HCT116 (cell line): ENCODE measurements around the gene PDE6H. TPM values are rescaled to one million over a fixed set of nuclear protein-coding genes. Genes with fewer than 3 reads are reported as not detected.
A peak's percentile ranks its signal among the peaks of the same experiment; 100 is the strongest.

Source experiments
- ATAC-seq: fragments of 200-7000 bp; cut with Tn5 transposase; 2 replicates; pipeline ENCODE4 v1.9.1; 2020; ENCODE audit warnings: mild to moderate bottlenecking, moderate library complexity
- BruUV-seq: library from RNA; stranded (reverse); fragments of 400-500 nt; replicated peaks from 2 replicates; lab custom pipeline; 2021; lab: Mats Ljungman, UMichigan
- CTCF ChIA-PET: fragments of 300-600 bp; sonication (Branson Sonifier 250); formaldehyde crosslinking; loops from one replicate; lab custom pipeline; 2021; ENCODE audit warnings: antibody characterized with exemption; lab: Charles Lee
- POLR2A ChIA-PET: fragments of 300-600, 350-600 bp; sonication (Branson Sonifier 250); formaldehyde crosslinking; loops from one replicate; lab custom pipeline; 2021; ENCODE audit warnings: antibody characterized with exemption; lab: Charles Lee
- RAD21 ChIA-PET, 2 experiments: fragments of 300-600 bp; sonication (Branson Sonifier 250); formaldehyde crosslinking; loops; one replicate each; lab custom pipeline; 2023; ENCODE audit warnings: low total read pairs in 2 of 2; ENCODE audit not compliant: uncharacterized antibody in 2 of 2, unreplicated experiment in 2 of 2, low non-redundant PET in 1 of 2; lab: Charles Lee
- DNase-seq: peaks from one replicate; pipeline ENCODE4 v3.0.0-alpha.2; 2010; ENCODE audit warnings: low read depth, low spot score
- H2AFZ ChIP-seq: fragments of 200-600 bp; shearing (Covaris generic), sonication (generic); 2 replicates; pipeline ENCODE4 v1.6.1; 2017; ENCODE audit warnings: low read depth, mixed run types, mixed read lengths, antibody characterized with exemption, low read length; ENCODE audit not compliant: poor library complexity, severe bottlenecking
- H3K27ac ChIP-seq: 2 replicates; pipeline ENCODE4 v1.5.1; 2012; ENCODE audit warnings: low read depth, low read length
- H3K27me3 ChIP-seq: fragments of 200-600 bp; sonication (generic); 2 replicates; pipeline ENCODE4 v1.6.1; 2016; ENCODE audit warnings: mixed run types, low read length, mixed read lengths; ENCODE audit not compliant: insufficient read depth
- H3K36me3 ChIP-seq, 2 experiments: fragments of 200-500 bp in 1 of 2; fragments of 200-600 bp in 1 of 2; sonication (Bioruptor generic) in 1 of 2; sonication (generic) in 1 of 2; 2 replicates each; pipeline versions ENCODE4 v1.5.1 to v1.6.1; 2014 to 2016; ENCODE audit warnings: low read length in 2 of 2, inconsistent platforms in 1 of 2, mixed read lengths in 1 of 2, mixed run types in 1 of 2; ENCODE audit not compliant: insufficient read depth in 2 of 2, control insufficient read depth in 1 of 2
- H3K4me1 ChIP-seq, 2 experiments: fragments of 200-600 bp in 1 of 2; sonication (generic) in 1 of 2; 2 replicates each; pipeline versions ENCODE4 v1.5.1 to v1.6.1; 2012 to 2017; ENCODE audit warnings: low read length in 2 of 2, inconsistent platforms in 1 of 2, mild to moderate bottlenecking in 1 of 2, mixed read lengths in 1 of 2, mixed run types in 1 of 2, moderate library complexity in 1 of 2; ENCODE audit not compliant: insufficient read depth in 2 of 2, control insufficient read depth in 1 of 2
- H3K4me2 ChIP-seq: fragments of 200-600 bp; sonication (generic); 2 replicates; pipeline ENCODE4 v1.6.1; 2017; ENCODE audit warnings: mixed run types, low read length, mixed read lengths
- H3K4me3 ChIP-seq, 2 experiments: fragments of 200-600 bp in 1 of 2; sonication (generic) in 1 of 2; replicated peaks in 1 of 2; 2 replicates each; pipeline ENCODE4 v1.5.1; 2011 to 2016; ENCODE audit warnings: low read length in 2 of 2, control low read depth in 1 of 2, low read depth in 1 of 2, mild to moderate bottlenecking in 1 of 2, mixed read lengths in 1 of 2, mixed run types in 1 of 2
- H3K79me2 ChIP-seq: fragments of 200-600 bp; sonication (generic); 2 replicates; pipeline ENCODE4 v1.6.1; 2017; ENCODE audit warnings: mild to moderate bottlenecking, mixed run types, low read length, moderate library complexity, mixed read lengths; ENCODE audit not compliant: insufficient read depth
- H3K9ac ChIP-seq: fragments of 200-600 bp; sonication (generic); 2 replicates; pipeline ENCODE4 v1.6.1; 2016; ENCODE audit warnings: low read length, mixed read lengths
- H3K9me2 ChIP-seq: fragments of 200-600 bp; sonication (generic), shearing (Covaris generic); 2 replicates; pipeline ENCODE4 v1.6.1; 2017; ENCODE audit warnings: mixed run types, mild to moderate bottlenecking, moderate library complexity; ENCODE audit not compliant: insufficient read depth
- H3K9me3 ChIP-seq, 2 experiments: fragments of 200-500 bp in 1 of 2; fragments of 200-600 bp in 1 of 2; sonication (Bioruptor generic) in 1 of 2; sonication (generic) in 1 of 2; 2 replicates each; pipeline ENCODE4 v1.6.1; 2014 to 2017; ENCODE audit warnings: low read length in 2 of 2, mixed read lengths in 2 of 2, inconsistent platforms in 1 of 2, low read depth in 1 of 2, mild to moderate bottlenecking in 1 of 2, mixed run types in 1 of 2, moderate library complexity in 1 of 2; ENCODE audit not compliant: control insufficient read depth in 1 of 2, insufficient read depth in 1 of 2
- H4K20me1 ChIP-seq: fragments of 200-600 bp; sonication (generic), shearing (Covaris generic); 2 replicates; pipeline ENCODE4 v1.6.1; 2017; ENCODE audit warnings: mixed run types, mild to moderate bottlenecking, moderate library complexity; ENCODE audit not compliant: insufficient read depth
- EGR1 ChIP-seq: IDR thresholded peaks from 2 replicates; pipeline ENCODE4 v1.6.1; 2012; ENCODE audit warnings: low read depth
- POLR2A ChIP-seq: IDR thresholded peaks from 2 replicates; pipeline ENCODE4 v1.7.0; 2011; ENCODE audit warnings: borderline replicate concordance; ENCODE audit not compliant: insufficient read depth, insufficient read length; ENCODE audit errors: extremely low read depth
- POLR2AphosphoS5 ChIP-seq: IDR thresholded peaks from 2 replicates; pipeline ENCODE4 v1.6.1; 2011; ENCODE audit warnings: mild to moderate bottlenecking, low read depth, low read length, moderate library complexity
- RAD21 ChIP-seq: IDR thresholded peaks from 2 replicates; pipeline ENCODE4 v1.6.1; 2012; ENCODE audit warnings: low read depth, mild to moderate bottlenecking
- TCF7L2 ChIP-seq: IDR thresholded peaks from 2 replicates; pipeline ENCODE4 v1.7.0; 2011; ENCODE audit warnings: borderline replicate concordance, inconsistent platforms; ENCODE audit not compliant: insufficient read depth, insufficient read length; ENCODE audit errors: extremely low read depth
- ZFX ChIP-seq: fragments of 450-650 bp; IDR thresholded peaks from 2 replicates; pipeline ENCODE4 v1.6.1; 2017
- intact Hi-C: fragments of 100-400 bp; cut with micrococcal nuclease; formaldehyde crosslinking; loops from 2 replicates; pipeline ENCODE4 v1.10.0; 2022
- total RNA-seq: library from RNA; stranded (reverse); gene quantifications from one replicate; pipeline ENCODE4 v1.2.1, GENCODE V29; 2021; ENCODE audit not compliant: unreplicated experiment
- TF ChIP-seq, protein P1 (sequence below): IDR thresholded peaks from 2 replicates; pipeline ENCODE4 v1.6.1; 2012; ENCODE audit warnings: low read depth

PDE6H gene
- total RNA-seq, 1 experiment from 2014 or later: not detected

DNA sequence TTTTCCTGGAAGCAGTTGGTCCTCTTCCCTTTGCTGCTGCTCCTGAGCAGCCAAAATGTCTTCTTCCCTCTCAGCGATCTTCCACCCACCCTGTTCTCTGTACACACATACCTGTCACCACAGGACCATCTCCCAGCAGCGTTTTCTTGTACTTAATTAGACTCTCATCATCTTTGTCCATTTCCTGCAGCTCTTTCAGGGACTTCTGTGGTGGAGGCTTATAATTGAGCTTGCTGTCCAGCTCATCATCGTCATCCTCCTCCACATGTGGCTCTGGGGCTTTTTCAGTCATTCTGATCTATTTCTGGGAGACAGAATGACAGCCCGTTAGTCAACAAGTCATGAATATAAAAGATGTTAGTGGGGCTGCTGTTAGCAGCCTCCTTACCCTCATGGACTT, 22.4 kb upstream of the PDE6H start:
- Histone ChIP-seq H3K36me3 (no peaks in the 10 kb centered on the region), H4K20me1 (no peaks in the 10 kb centered on the region), H3K9ac (no peak overlapping the region), H3K27ac (no peak overlapping the region), H3K9me2 (no peaks in the 10 kb centered on the region; the same call in 1 of the 2 replicates), H3K9me3 (no peaks in the 10 kb centered on the region), H3K4me3 (no peak overlapping the region), H3K4me2 (peak overlapping the region; percentile 65; the same call in 1 of the 2 replicates), H3K79me2 (no peaks in the 10 kb centered on the region), H2AFZ (peak overlapping the region; percentile 87), H3K4me1 (peaks cover 20 to 48% of the 10 kb centered on the region in 2 experiments), H3K27me3 (no peaks in the 10 kb centered on the region)
- no TSS peak for BruUV-seq
- ATAC-seq (no peak), DNase-seq (no peak)
- intact Hi-C loops: no loop called here
- RAD21 ChIA-PET: no interaction called here
- POLR2A ChIA-PET: no interaction called here
- CTCF ChIA-PET: no interaction called here
- TF ChIP-seq RAD21 (no peak), POLR2A (no peak), POLR2AphosphoS5 (no peak), TCF7L2 (no peak), ZFX (no peak), EGR1 (no peak)
- TF ChIP-seq, protein P1, sequence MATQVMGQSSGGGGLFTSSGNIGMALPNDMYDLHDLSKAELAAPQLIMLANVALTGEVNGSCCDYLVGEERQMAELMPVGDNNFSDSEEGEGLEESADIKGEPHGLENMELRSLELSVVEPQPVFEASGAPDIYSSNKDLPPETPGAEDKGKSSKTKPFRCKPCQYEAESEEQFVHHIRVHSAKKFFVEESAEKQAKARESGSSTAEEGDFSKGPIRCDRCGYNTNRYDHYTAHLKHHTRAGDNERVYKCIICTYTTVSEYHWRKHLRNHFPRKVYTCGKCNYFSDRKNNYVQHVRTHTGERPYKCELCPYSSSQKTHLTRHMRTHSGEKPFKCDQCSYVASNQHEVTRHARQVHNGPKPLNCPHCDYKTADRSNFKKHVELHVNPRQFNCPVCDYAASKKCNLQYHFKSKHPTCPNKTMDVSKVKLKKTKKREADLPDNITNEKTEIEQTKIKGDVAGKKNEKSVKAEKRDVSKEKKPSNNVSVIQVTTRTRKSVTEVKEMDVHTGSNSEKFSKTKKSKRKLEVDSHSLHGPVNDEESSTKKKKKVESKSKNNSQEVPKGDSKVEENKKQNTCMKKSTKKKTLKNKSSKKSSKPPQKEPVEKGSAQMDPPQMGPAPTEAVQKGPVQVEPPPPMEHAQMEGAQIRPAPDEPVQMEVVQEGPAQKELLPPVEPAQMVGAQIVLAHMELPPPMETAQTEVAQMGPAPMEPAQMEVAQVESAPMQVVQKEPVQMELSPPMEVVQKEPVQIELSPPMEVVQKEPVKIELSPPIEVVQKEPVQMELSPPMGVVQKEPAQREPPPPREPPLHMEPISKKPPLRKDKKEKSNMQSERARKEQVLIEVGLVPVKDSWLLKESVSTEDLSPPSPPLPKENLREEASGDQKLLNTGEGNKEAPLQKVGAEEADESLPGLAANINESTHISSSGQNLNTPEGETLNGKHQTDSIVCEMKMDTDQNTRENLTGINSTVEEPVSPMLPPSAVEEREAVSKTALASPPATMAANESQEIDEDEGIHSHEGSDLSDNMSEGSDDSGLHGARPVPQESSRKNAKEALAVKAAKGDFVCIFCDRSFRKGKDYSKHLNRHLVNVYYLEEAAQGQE: no peak
